Ectodermal cell (in vitro differentiated cells): ENCODE measurements around the gene COA3.
A peak's percentile ranks its signal among the peaks of the same experiment; 100 is the strongest.
"Not testable (repeated sequence)": the region's sequence is repeated elsewhere in the genome, so short reads cannot be mapped to it uniquely, and the experiment has no call there.

Experiments
- H3K27ac ChIP-seq: 2 replicates; pipeline ENCODE4 v1.7.0; 2013; ENCODE audit warnings: mild to moderate bottlenecking, low read depth, low read length; ENCODE audit not compliant: insufficient read depth, poor library complexity, severe bottlenecking
- H3K27me3 ChIP-seq: 2 replicates; pipeline ENCODE4 v1.7.0; 2013; ENCODE audit warnings: mild to moderate bottlenecking, low read length; ENCODE audit not compliant: insufficient read depth, control insufficient read depth, poor library complexity, severe bottlenecking
- H3K36me3 ChIP-seq: one replicate; pipeline ENCODE4 v1.7.0; 2013; ENCODE audit warnings: low read length; ENCODE audit not compliant: control insufficient read depth, insufficient read depth
- H3K4me1 ChIP-seq: one replicate; pipeline ENCODE4 v1.7.0; 2013; ENCODE audit warnings: low read length; ENCODE audit not compliant: control insufficient read depth, insufficient read depth
- H3K4me3 ChIP-seq: 2 replicates; pipeline ENCODE4 v1.7.0; 2013; ENCODE audit warnings: low read depth, low read length, control low read depth; ENCODE audit not compliant: insufficient read depth
- H3K9me3 ChIP-seq: 2 replicates; pipeline ENCODE4 v1.7.0; 2013; ENCODE audit warnings: mild to moderate bottlenecking, low read length, moderate library complexity; ENCODE audit not compliant: control insufficient read depth
- WGBS, 2 experiments: methylation state at CpG; one replicate each; pipeline ENCODE4 v1.1.7; 2013; ENCODE audit warnings: missing lambda C conversion rate in 2 of 2; 5-methylcytosine and 5-hydroxymethylcytosine counted together

COA3 gene

DNA sequence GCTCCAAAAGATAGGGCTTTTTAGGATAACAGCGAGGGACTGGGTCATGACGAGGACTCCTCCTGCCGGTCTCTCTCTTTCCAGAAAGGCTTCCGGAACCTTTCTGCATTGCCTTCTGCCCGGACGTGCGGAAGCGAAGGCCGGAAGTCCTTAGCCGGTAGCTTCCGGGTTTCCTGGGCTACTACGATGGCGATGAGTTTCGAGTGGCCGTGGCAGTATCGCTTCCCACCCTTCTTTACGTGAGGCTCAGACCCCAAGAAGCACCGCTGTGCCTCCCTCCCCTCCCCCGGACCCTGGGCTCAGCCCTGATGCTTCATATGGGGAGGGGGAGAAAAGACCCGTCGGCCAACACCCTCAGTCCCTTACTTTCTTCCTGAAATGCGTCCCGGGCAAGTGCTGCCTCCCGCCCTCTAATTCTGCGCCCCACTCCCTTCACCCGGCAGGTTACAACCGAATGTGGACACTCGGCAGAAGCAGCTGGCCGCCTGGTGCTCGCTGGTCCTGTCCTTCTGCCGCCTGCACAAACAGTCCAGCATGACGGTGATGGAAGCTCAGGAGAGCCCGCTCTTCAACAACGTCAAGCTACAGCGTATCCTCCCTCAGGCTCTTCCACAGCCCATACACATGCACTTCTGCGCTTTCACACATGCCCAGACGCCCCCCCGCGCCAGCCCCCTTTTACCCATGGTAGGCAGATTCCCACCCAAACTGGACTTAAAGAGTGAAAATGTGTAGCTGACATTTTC lies 25.0 kb downstream of the COA3 start, which contains the start of gene VPS25:
VPS25 (plus strand) TSS at position 160 of the 746 bp plus-strand sequence; CDS start at position 187, 27 bp downstream.
- WGBS, 2 experiments = 1% methylated on average over 39 of the region's 39 CpGs
- Histone ChIP-seq H3K9me3 (no peaks in the 10 kb centered on the region), H3K27ac (no peak within 1 kb of the TSS), H3K4me3 (peak within 1 kb of the TSS; percentile 79), H3K27me3 (no peaks in the 10 kb centered on the region), H3K36me3 (peaks cover 8% of the 10 kb centered on the region), H3K4me1 (peaks cover 6% of the 10 kb centered on the region)

DNA sequence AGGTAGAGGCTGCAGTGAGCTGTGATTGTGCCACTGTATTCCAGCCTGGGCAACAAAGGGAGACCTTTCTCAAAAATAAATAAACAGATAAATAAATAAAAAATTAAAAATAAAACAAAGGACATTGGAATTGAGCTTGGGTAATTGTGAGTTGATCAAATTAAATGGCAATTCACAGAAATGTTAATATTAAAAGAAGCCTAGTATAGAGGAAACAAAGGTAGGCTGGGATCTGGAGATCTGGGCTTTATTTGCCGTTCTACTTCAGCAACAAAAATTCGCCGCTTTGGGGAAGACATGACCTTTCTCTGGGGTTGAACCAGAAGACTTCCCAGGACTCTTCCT lies 25.6 kb downstream of the COA3 start:
- H3K36me3 ChIP-seq = peaks cover 8% of the 10 kb centered on the region
- no peak overlapping the region for H3K27ac ChIP-seq
- H3K27me3 ChIP-seq = no peaks in the 10 kb centered on the region
- peak overlapping the region; percentile 79 for H3K4me3 ChIP-seq
- peaks cover 6% of the 10 kb centered on the region for H3K4me1 ChIP-seq
- H3K9me3 ChIP-seq = no peaks in the 10 kb centered on the region
- 20 to 26% methylated on average over 3 of the region's 3 CpGs for WGBS, 2 experiments

DNA sequence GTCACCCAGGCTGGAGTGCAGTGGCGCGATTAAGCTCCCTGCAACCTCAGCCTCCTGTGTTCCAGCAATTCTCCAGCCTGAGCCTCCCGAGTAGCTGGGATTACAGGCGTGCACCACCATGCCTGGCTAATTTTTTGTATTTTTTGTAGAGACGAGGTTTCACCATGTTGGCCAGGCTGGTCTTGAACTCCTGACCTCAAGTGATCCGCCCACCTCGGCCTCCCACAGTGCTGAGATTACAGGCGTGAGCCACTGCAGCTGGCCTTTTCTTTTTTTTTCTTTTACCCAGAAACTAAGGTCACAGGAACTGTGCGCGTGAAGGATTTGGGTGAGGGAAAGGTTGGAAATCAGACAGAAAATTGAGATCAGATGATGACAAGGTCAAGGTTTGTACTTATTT lies 28.5 kb downstream of the COA3 start:
- not testable (repeated sequence) for H3K4me1 ChIP-seq, H3K27ac ChIP-seq, H3K4me3 ChIP-seq, H3K36me3 ChIP-seq, H3K27me3 ChIP-seq, H3K9me3 ChIP-seq
- WGBS, 2 experiments = 90 to 91% methylated on average over 9 to 10 of the region's 10 CpGs

DNA sequence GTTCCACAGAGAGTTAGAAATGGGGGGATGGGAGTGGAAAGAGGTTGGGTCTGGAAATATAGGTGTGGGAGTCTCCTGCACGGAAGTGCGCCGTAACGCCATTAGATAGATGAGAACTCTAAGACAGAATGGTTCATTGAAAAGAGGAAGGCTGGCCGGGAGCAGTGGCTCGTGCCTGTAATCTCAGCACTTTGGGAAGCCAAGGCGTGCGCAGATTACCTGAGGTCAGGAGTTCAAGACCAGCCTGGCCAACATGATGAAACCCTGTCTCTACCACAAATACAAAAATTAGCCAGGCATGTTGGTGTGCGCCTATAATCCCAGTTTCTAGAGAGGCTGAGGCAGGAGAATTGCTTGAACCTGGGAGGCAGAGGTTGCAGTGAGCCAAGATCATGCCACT lies 30.5 kb downstream of the COA3 start:
- 89 to 92% methylated on average over 9 of the region's 9 CpGs for WGBS, 2 experiments

DNA sequence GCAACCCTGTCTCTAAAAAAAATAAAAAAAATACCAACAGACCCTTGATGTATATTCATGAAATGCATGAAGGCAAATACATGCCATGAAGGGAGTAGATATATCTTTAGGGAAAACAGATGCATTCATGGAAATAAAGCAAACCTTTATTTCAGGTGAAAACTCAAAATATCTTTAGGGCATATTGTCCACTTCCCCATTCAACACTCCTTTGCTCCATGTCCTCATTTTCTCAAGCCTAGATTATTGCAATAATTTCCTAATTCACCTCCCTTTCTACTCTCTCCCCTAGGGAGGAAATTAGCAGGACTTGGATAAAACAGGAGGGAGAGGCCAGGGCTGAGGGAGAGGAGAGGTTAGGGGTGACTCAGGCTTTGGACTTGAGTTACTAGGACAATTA lies 31.0 kb downstream of the COA3 start:
- H3K27me3 ChIP-seq = peaks cover 6% of the 10 kb centered on the region
- no peak overlapping the region for H3K4me3 ChIP-seq
- no peaks in the 10 kb centered on the region for H3K36me3 ChIP-seq
- no peaks in the 10 kb centered on the region for H3K4me1 ChIP-seq
- no peaks in the 10 kb centered on the region for H3K9me3 ChIP-seq
- no peak overlapping the region for H3K27ac ChIP-seq

More for the DNA sequence above, 30.5 kb downstream of the COA3 start:
- H3K4me3 ChIP-seq, H3K27ac ChIP-seq, H3K27me3 ChIP-seq, H3K36me3 ChIP-seq, H3K4me1 ChIP-seq, H3K9me3 ChIP-seq: not testable (repeated sequence)

DNA sequence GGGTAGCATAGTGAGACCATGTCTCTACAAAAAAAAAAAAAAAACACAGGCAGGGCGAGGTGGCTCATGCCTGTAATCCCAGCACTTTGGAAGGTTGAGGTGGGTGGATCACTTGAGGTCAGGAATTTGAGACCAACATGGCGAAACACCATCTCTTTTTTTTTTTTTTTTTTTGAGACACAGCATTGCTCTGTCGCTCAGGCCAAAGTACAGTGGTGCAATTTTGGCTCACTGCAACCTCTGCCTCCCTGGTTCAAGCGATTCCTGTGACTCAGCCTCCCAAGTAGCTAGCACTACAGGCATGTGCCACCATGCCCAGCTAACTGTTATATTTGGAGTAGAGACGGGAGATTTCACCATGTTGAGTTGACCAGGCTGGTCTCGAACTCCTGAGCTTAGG lies 32.4 kb downstream of the COA3 start:
- H3K27ac ChIP-seq = no peak overlapping the region
- H3K27me3 ChIP-seq = peaks cover 20% of the 10 kb centered on the region
- 91 to 93% methylated on average over 6 of the region's 6 CpGs for WGBS, 2 experiments
- no peaks in the 10 kb centered on the region for H3K4me1 ChIP-seq
- H3K9me3 ChIP-seq = no peaks in the 10 kb centered on the region
- no peaks in the 10 kb centered on the region for H3K36me3 ChIP-seq
- no peak overlapping the region for H3K4me3 ChIP-seq

DNA sequence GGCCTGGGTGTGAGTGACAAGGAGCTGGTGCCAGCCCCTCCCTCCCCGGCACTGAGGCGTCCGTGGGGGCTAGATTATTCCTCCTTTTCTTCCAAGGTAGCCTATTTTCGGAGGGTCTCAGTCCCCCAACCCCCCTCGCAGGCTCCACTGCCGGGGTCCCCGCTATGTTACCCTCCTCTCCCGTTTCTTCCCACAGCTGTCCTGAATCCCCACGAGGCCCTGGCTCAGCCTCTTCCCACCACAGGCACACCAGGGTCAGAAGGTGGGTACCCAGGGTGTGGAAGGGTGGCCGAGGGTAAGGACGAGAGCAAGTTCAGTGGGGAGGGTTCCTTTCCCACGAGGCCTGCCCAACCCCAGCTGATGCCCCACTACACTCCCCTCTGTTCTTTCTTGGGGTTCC lies 36.9 kb downstream of the COA3 start:
- peaks cover 51% of the 10 kb centered on the region for H3K27me3 ChIP-seq
- H3K27ac ChIP-seq = no peak overlapping the region
- no peaks in the 10 kb centered on the region for H3K9me3 ChIP-seq
- peak overlapping the region; percentile 45 for H3K4me3 ChIP-seq
- peaks cover 6% of the 10 kb centered on the region for H3K4me1 ChIP-seq
- WGBS, 2 experiments = 78% methylated on average over 12 of the region's 12 CpGs
- H3K36me3 ChIP-seq = no peaks in the 10 kb centered on the region

DNA sequence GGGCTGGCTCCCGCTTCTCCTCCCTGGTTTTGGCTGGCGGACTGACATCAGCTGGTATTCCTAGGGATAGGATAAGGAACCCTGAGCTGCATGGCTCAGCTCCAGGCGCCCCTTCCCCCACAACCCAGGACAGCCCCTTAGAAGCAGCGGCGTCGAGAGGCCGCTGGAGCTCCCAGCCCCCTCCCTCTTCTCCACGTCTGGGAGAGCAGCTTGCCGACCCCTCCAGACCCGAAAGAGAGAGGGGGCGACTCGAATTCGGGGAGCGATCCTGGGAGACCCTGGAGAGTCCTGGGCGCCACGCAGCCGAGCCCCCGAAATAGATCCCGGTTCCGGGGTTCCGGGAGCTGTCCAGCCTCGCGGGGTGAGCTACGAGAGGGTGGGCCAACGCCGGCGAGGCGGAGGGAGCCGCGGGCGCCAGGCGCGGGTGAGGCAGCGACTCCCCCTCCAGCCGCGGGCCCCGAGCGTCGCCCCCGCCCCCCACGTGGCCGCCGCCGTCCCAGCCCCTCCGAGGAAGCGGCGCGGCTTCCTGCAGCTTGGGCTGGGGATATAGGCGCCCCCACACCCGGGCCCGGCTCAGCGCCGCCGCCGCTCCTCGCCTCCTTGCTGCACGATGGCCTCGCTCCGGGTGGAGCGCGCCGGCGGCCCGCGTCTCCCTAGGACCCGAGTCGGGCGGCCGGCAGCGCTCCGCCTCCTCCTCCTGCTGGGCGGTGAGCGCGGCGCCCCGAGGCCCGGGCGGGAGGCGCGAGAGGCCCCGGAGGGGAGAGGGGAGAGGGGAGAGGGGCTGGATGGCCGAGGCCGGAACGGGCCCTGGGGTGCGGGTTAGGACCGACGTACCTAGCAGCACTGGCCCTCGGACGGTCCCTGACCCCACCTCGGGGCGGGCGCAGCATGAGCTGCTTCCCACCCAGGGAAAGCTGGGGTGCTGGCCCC lies 37.6 kb downstream of the COA3 start, which contains the start of gene RAMP2:
RAMP2 (plus strand) TSS at position 576 of the 930 bp plus-strand sequence; CDS start at position 611, 35 bp downstream.
- Histone ChIP-seq H3K9me3 (no peaks in the 10 kb centered on the region), H3K4me3 (peak within 1 kb of the TSS; percentile 45), H3K27me3 (peaks cover 51% of the 10 kb centered on the region), H3K36me3 (no peaks in the 10 kb centered on the region), H3K27ac (no peak within 1 kb of the TSS), H3K4me1 (peaks cover 6% of the 10 kb centered on the region)
- 3% methylated on average over 91 to 92 of the region's 92 CpGs for WGBS, 2 experiments

DNA sequence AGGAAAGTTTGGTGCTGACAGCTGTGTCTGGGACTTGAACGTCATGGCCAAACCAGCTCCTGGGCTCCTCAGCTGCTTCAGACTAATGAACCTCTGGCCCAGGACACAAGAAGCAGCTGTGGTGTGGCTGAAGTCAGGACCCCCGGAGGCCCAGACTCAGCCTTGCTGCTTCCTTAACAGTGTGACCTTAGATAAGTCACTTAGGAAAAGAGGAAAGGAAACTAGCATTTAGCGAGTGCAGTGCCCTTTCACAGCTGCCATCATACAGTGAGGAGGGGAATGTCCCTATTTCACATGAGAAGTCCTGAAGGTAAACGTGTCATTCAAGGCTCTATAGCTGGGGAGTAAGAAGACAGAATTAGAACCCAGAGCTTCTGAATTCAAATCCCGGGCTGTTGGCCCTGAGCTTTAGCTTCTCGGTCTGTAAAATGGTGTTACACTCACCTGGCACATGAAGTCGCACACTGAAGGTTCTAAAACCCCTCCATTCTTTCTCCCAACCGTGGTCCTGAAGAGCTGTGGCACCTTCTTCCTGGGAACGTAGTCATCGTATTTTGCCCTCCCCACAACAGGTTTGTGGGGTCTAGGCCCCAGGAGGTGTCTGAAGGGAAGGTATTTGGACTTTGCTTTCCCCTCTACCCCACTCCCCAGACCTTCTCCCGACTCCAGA lies 38.4 kb downstream of the COA3 start:
- H3K27ac ChIP-seq = no peak overlapping the region
- WGBS, 2 experiments = 65 to 69% methylated on average over 11 of the region's 11 CpGs

DNA sequence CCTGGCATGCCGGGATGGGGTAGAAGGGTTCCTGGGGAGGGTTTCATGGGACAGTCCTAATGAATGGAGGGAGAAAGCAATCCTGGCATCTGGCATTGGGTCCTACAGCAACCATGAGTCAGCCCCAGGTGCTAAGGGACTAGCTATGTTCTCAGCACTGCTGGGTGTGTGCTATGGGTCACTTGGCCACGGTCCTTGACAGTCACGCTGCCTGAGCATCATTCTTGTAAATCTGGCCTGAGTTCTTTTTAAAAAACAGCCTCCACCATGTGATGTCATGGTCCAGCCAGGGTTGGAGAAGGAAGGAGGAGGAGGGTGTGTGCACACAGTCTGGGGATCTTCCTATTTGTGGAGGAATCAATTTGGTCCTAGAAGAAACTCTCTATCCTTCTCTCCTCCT lies 43.7 kb downstream of the COA3 start:
- WGBS, 2 experiments = 85 to 95% methylated on average over 3 of the region's 3 CpGs
- no peak overlapping the region for H3K27ac ChIP-seq
- H3K4me1 ChIP-seq = peaks cover 8% of the 10 kb centered on the region
- H3K36me3 ChIP-seq = no peaks in the 10 kb centered on the region
- H3K4me3 ChIP-seq = no peak overlapping the region
- H3K27me3 ChIP-seq = peaks cover 18% of the 10 kb centered on the region
- no peaks in the 10 kb centered on the region for H3K9me3 ChIP-seq

More for the DNA sequence above, 38.4 kb downstream of the COA3 start:
- Histone ChIP-seq H3K4me3 (peak overlapping the region; percentile 45), H3K4me1 (peaks cover 6% of the 10 kb centered on the region), H3K36me3 (no peaks in the 10 kb centered on the region), H3K27me3 (peaks cover 51% of the 10 kb centered on the region), H3K9me3 (no peaks in the 10 kb centered on the region)
